ENCODE data around the gene NDUFAF4.
"Not testable (repeated sequence)": the region's sequence is repeated elsewhere in the genome, so short reads cannot be mapped to it uniquely, and the experiment has no call there.

The NDUFAF4 gene

GRCh38 chr6:96899451-96899998 is 1.8 kb upstream of the NDUFAF4 start:
- DNase-seq (ENCODE audit: low read depth in 2 of 2, low spot score in 1 of 2): no peak

- no peak for DNase-seq (ENCODE audit: low read depth in 2 of 2, low spot score in 1 of 2)
Observed at GRCh38 chr6:96899019-96899418, 1.3 kb upstream of the NDUFAF4 start.

- DNase-seq (ENCODE audit: low read depth in 2 of 2, low spot score in 1 of 2): no peak
Observed at GRCh38 chr6:96898241-96898851, 655 bp upstream of the NDUFAF4 start.

GRCh38 chr6:96889146-96889545 is 8.5 kb downstream of the NDUFAF4 start:
- no peak for DNase-seq (ENCODE audit: low read depth in 2 of 2, low spot score in 1 of 2)

- no peak for DNase-seq (ENCODE audit: low read depth in 2 of 2, low spot score in 1 of 2)
Observed at GRCh38 chr6:96888745-96889144, 8.9 kb downstream of the NDUFAF4 start.

GRCh38 chr6:96886519-96886918 is 11.2 kb downstream of the NDUFAF4 start:
- no peak for DNase-seq (ENCODE audit: low read depth in 2 of 2, low spot score in 1 of 2)

- not testable (repeated sequence) for DNase-seq (ENCODE audit: low read depth in 2 of 2, low spot score in 1 of 2)
Observed at GRCh38 chr6:96885187-96885631, 12.5 kb downstream of the NDUFAF4 start.

GRCh38 chr6:96878143-96878542 is 19.5 kb downstream of the NDUFAF4 start:
- DNase-seq (ENCODE audit: low read depth in 2 of 2, low spot score in 1 of 2): no peak

- DNase-seq (ENCODE audit: low read depth in 2 of 2, low spot score in 1 of 2): no peak
Observed at GRCh38 chr6:96876886-96877545, 20.7 kb downstream of the NDUFAF4 start.

GRCh38 chr6:96872976-96873375 is 24.7 kb downstream of the NDUFAF4 start:
- DNase-seq (ENCODE audit: low read depth in 2 of 2, low spot score in 1 of 2): no peak

- DNase-seq (ENCODE audit: low read depth in 2 of 2, low spot score in 1 of 2): no peak
Observed at GRCh38 chr6:96865055-96865405, 32.7 kb downstream of the NDUFAF4 start.

- no peak for DNase-seq (ENCODE audit: low read depth in 2 of 2, low spot score in 1 of 2)
Observed at GRCh38 chr6:96864216-96865054, 33.3 kb downstream of the NDUFAF4 start.

- no peak for DNase-seq (ENCODE audit: low read depth in 2 of 2, low spot score in 1 of 2)
Observed at GRCh38 chr6:96862560-96862959, 35.1 kb downstream of the NDUFAF4 start.

- DNase-seq (ENCODE audit: low read depth in 2 of 2, low spot score in 1 of 2): no peak
Observed at GRCh38 chr6:96861588-96861987, 36.1 kb downstream of the NDUFAF4 start.

- DNase-seq (ENCODE audit: low read depth in 2 of 2, low spot score in 1 of 2): no peak
Observed at GRCh38 chr6:96856856-96857255, 40.8 kb downstream of the NDUFAF4 start.

- DNase-seq (ENCODE audit: low read depth in 2 of 2, low spot score in 1 of 2): no peak
Observed at GRCh38 chr6:96853083-96853482, 44.6 kb downstream of the NDUFAF4 start.

- no peak for DNase-seq (ENCODE audit: low read depth in 2 of 2, low spot score in 1 of 2)
Observed at GRCh38 chr6:96852605-96853004, 45.1 kb downstream of the NDUFAF4 start.

- no peak for DNase-seq (ENCODE audit: low read depth in 2 of 2, low spot score in 1 of 2)
Observed at GRCh38 chr6:96851858-96852257, 45.8 kb downstream of the NDUFAF4 start.

GRCh38 chr6:96849615-96850014 is 48.1 kb downstream of the NDUFAF4 start:
- DNase-seq (ENCODE audit: low read depth in 2 of 2, low spot score in 1 of 2): no peak

GRCh38 chr6:96844530-96844929 is 53.2 kb downstream of the NDUFAF4 start:
- DNase-seq (ENCODE audit: low read depth in 2 of 2, low spot score in 1 of 2): no peak

GRCh38 chr6:96841345-96841744 is 56.3 kb downstream of the NDUFAF4 start:
- no peak for DNase-seq (ENCODE audit: low read depth in 2 of 2, low spot score in 1 of 2)

All from stimulated activated CD8-positive, alpha-beta memory T cell treated with anti-CD3 and anti-CD28 coated beads, Interleukin-4, amount 100 ng/mL, for 4 hours (primary cell).